ENCODE results near the gene AHCTF1.

AHCTF1 gene

GRCh38 chr1:246931549-246932365 is at the start of gene AHCTF1:
Gene AHCTF1 (minus strand): TSS chr1:246931948. CDS start chr1:246918370, 13,578 bp downstream.
- peak; percentile 97 for DNase-seq

- DNase-seq, result no peak
These were observed 47.0 kb upstream of the AHCTF1 start for GRCh38 chr1:246978785-246979184.

- DNase-seq, result no peak
These were observed 46.5 kb upstream of the AHCTF1 start for GRCh38 chr1:246978281-246978680.

GRCh38 chr1:246971969-246972368 is 40.2 kb upstream of the AHCTF1 start:
- no peak for DNase-seq

GRCh38 chr1:246971090-246971721 is 39.5 kb upstream of the AHCTF1 start:
- DNase-seq, result peak; percentile 12

- no peak for DNase-seq
These were observed 37.9 kb upstream of the AHCTF1 start for GRCh38 chr1:246969621-246970020.

GRCh38 chr1:246966502-246966901 is 34.8 kb upstream of the AHCTF1 start:
- DNase-seq, result no peak

- DNase-seq, result no peak
These were observed 28.4 kb upstream of the AHCTF1 start for GRCh38 chr1:246959944-246960693.

- no peak for DNase-seq
These were observed 22.4 kb upstream of the AHCTF1 start for GRCh38 chr1:246954126-246954525.

GRCh38 chr1:246951413-246951812 is 19.7 kb upstream of the AHCTF1 start:
- DNase-seq, result no peak

- DNase-seq, result no peak
These were observed 18.2 kb upstream of the AHCTF1 start for GRCh38 chr1:246949956-246950355.

- DNase-seq, result no peak
These were observed 15.5 kb upstream of the AHCTF1 start for GRCh38 chr1:246947255-246947654.

GRCh38 chr1:246946366-246946765 is 14.6 kb upstream of the AHCTF1 start:
- DNase-seq, result no peak

- DNase-seq, result no peak
These were observed 3.0 kb upstream of the AHCTF1 start for GRCh38 chr1:246934765-246935164.

- no peak for DNase-seq
These were observed 2.1 kb upstream of the AHCTF1 start for GRCh38 chr1:246933893-246934292.

GRCh38 chr1:246932366-246932700 is 585 bp upstream of the AHCTF1 start:
- no peak for DNase-seq

- peak; percentile 15 for DNase-seq
These were observed 759 bp downstream of the AHCTF1 start for GRCh38 chr1:246930830-246931548.

- no peak for DNase-seq
These were observed 5.6 kb downstream of the AHCTF1 start for GRCh38 chr1:246925997-246926626.

- DNase-seq, result no peak
These were observed 7.8 kb downstream of the AHCTF1 start for GRCh38 chr1:246923900-246924299.

- no peak for DNase-seq
These were observed 8.3 kb downstream of the AHCTF1 start for GRCh38 chr1:246923482-246923881.

GRCh38 chr1:246921481-246921880 is 10.3 kb downstream of the AHCTF1 start:
- no peak for DNase-seq

GRCh38 chr1:246919902-246920301 is 11.8 kb downstream of the AHCTF1 start:
- DNase-seq, result no peak
